ENCODE data around the gene WFIKKN1.

WFIKKN1 gene

GRCh38 chr16:625117-625976 is 5.4 kb upstream of the WFIKKN1 start:
- no peak for DNase-seq

- no peak for DNase-seq
Observed at GRCh38 chr16:625977-626765, 4.6 kb upstream of the WFIKKN1 start.

DNA sequence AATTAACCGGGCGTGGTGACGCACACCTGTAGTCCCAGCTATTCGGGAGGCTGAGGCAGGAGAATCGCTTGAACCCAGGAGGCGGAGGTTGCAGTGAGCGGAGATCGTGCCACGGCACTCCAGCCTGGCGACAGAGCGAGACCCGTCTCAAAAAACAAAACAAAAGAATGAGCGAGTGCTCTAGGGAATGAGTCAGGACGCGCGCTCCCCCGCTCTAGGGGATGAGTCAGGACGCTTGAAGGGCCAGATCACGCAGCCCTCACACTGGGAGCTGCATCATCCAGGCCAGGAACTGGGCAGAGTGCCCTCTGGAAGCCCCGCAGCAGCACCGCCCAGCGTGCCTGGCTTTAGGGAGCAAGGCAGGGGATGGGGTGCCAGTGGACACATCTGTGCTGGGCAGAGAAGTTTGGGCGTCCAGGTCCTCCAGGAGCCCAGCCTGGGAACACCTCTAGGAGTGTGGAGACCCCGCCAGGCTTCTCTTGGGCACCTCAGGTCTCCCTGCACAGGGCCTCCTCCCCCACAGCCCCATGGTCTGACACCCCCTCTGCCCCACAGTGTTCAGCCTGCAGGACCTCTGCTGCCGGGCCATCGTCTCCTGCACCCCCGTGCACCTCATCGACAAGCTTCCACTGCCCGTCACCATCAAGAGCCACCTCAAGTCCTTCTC is 3.9 kb upstream of the WFIKKN1 start:
- no peak for DNase-seq

DNA sequence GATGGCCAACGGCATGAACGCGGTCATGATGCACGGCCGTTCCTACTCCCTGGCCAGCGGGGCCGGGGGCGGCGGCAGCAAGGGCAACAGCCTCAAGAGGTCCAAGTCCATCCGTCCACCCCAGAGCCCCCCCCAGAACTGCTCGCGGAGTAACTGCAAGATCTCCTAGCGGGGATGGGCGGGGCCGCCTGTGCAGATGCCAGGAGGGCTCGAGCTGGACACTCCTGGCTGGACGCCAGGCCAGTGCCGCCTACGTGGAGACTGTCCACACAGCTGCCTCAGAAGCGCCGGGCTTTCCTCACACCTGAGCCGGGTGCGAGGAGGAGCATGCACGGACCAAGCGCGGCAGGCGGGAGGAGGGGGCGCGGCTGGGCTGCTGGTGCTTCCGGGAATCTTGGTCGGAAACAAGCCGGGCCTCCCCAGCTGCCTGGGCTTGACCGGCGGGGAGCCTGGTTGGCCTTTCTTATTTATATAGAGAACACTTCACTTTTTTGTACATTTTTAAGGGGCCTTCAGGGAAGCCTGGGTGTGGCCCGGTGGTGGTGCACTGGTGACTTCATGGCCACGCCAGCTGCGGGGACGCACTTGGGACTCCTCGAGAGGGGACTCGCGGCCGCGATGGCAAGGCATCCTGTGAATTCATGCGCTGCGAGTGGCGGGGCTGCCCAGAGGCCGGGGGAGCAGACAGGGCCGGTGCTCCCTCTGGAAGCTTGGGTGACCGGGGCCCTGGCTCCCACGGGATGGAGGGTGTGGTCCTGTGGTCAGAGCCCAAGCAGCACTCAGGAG is 3.1 kb upstream of the WFIKKN1 start:
- DNase-seq = no peak

- DNase-seq = no peak
Observed at GRCh38 chr16:628321-629061, 2.3 kb upstream of the WFIKKN1 start.

DNA sequence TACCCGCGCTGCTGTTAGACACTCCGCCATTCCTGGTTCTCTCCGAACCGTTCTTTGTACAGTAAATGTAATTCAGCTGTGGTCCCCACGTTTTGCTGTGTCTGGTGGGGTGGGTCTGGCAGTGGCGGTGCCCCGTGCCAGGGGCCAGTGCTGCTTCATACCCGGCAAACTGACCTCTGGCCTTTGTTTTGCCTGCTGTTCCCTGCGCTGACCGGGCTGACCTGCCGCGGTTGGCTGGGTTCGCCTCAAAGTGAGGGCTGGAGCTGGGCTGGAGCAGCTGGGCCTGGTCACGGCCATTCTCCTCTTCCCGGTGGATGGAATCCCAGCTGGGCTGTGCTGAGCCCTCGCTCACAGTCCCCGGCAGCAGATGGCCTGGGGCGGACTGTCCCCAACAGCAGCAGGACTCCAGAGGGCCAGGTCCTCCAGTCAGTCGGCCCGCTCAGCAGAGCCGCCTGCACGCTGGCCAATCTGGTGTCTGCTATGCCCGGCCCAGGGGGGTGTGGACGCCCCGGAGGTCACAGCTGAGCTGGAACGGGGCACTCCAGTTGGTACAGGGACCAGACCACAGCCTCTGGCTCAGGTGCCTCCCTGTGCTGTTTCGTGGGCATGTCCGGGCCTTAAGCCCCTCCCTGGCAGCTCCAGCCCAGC is 1.5 kb upstream of the WFIKKN1 start:
- no peak for DNase-seq

DNA sequence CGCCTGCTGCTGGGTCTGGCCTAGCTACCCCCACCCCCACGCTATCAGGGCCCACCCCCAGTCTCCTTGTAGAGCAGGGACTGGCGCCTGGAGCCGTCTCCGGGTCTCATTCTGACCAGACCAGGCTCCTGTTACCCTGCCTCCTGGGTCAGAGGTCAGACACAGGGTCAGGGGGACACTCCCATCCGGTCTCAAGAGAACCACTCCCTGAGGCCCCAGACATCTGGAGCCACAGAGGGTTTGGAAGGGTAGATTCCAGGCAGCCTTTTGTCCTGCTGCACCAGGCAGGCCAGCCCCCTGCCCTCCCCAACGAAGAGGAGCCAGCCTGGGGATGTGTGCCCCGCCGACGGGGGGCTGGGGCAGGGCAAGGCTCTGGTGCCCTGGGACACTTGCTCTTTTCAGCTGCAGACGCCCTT is 944 bp upstream of the WFIKKN1 start:
- DNase-seq = no peak

DNA sequence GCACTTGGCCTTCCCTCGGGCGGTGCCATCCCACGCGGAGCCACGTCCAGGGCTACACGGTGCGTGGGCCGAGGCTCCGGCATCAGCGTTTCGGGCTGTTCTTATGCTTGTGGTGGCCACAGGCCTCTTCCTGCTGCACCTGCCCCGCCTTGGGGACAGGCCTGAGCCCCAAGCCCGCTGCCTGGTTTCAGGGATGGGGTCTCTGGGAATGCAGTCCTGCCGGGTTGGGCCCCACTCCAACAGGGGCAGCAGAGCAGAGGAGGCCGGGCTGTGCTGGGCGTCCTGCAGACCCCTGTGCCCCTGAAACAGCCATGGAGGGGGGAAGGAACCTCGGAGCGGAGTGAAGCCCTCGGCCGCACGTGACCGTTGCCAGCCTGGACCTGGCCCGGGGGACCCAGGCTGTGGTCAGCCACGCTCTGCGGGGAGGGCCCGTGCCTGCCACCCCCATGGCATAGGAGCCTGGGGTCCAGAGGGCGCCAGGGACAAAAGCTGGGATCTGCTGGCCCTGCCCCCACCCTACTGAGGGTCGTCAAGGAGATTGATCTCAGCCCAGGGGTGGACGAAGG is 453 bp upstream of the WFIKKN1 start:
- no peak for DNase-seq

DNA sequence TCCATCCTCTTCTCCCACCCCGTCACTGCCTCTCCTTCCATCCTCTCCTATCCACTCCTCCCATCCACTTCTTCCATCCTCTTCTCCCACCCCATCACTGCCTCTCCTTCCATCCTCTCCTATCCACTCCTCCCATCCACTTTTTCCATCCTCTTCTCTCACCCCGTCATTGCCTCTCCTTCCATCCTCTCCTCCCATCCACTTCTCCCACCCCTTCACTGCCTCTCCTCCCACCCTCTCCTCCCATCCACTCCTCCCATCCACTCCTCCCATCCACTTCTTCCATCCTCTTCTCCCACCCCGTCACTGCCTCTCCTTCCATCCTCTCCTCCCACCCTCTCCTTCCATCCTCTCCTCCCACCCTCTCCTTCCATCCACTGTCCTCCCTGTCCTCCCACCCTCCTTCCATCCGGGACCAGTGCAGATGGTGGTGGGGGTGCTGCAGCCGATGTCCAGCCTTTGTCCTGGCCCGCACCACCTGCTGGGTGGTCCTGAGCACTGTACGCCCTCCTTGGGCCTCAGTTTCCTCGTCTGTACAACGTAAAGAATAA is 1.1 kb downstream of the WFIKKN1 start:
- no peak for DNase-seq

- DNase-seq = no peak
Observed at GRCh38 chr16:632486-633335, 1.9 kb downstream of the WFIKKN1 start.

DNA sequence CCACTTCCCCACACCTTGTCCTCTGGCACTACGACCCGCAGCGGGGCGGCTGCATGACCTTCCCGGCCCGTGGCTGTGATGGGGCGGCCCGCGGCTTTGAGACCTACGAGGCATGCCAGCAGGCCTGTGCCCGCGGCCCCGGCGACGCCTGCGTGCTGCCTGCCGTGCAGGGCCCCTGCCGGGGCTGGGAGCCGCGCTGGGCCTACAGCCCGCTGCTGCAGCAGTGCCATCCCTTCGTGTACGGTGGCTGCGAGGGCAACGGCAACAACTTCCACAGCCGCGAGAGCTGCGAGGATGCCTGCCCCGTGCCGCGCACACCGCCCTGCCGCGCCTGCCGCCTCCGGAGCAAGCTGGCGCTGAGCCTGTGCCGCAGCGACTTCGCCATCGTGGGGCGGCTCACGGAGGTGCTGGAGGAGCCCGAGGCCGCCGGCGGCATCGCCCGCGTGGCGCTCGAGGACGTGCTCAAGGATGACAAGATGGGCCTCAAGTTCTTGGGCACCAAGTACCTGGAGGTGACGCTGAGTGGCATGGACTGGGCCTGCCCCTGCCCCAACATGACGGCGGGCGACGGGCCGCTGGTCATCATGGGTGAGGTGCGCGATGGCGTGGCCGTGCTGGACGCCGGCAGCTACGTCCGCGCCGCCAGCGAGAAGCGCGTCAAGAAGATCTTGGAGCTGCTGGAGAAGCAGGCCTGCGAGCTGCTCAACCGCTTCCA is 2.7 kb downstream of the WFIKKN1 start:
- DNase-seq = no peak

GRCh38 chr16:634051-634670 is 3.4 kb downstream of the WFIKKN1 start:
- DNase-seq = no peak

DNA sequence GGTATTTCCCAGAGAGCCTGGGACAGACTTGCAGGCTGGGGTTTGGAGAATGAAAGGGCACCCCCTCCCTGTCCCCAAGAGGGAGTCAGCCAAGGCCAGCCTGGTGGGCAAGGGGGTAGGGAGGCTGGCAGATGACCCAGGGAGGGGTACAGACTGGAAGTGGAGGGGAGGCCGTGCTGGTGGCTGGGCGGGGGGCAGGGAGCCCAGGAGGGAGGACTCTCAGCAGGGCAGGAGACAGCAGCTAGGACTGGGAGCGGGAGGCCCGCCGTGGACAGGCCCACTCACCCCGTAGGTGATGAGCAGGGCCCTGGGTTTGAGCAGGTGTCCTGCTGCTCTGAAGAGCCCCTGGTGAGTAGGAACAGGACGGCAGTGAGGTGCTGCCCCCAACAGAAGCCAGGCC is 4.2 kb downstream of the WFIKKN1 start:
- DNase-seq = no peak

- DNase-seq = no peak
Observed at GRCh38 chr16:635573-636205, 4.9 kb downstream of the WFIKKN1 start.

DNA sequence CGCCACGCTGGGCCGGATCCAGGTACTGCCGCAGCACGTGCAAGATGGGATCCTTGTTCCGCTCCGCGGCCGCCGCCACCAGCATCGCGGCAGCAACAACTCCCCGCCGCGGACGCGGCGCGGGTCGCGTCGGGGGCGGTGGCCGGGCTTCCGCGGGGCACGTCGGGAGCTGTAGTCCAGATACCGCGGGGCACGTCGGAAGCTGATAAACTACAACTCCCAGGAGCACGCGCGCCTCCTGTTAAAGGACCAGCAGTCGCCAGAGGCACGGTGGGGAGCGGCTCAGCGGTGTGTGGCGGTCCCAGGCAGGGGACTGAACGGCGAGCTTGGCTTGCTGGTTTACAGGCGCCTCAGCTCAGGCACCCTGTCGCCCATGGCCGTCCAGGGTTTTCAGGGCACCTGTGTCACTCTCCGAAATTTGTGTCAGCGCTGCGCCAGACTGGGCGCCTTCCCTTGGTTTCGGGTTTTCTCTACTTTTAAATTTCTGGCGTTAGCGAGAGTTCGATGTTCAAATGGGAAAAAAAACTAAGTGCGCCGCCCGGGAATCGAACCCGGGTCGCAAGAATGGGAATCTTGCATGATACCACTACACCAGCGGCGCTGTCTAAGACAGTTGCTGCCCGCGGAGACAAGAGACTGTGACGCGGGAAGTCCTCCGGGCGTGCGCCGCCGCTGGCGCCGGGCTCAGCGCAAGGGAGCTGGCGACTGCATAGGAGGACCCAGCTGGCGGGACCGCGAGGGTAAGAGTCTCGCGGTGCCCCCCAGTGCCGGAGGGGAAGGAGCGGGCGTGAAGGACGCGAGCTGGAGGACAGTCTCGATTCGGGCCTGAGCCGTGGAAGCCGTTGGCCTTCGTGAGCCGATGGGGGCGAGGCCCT is 5.7 kb downstream of the WFIKKN1 start, which contains the start of gene METTL26:
METTL26 (minus strand) TSS at position 100 of the 875 bp plus-strand sequence; CDS start at position 85, 15 bp downstream.
- DNase-seq = peak; percentile 97

DNA sequence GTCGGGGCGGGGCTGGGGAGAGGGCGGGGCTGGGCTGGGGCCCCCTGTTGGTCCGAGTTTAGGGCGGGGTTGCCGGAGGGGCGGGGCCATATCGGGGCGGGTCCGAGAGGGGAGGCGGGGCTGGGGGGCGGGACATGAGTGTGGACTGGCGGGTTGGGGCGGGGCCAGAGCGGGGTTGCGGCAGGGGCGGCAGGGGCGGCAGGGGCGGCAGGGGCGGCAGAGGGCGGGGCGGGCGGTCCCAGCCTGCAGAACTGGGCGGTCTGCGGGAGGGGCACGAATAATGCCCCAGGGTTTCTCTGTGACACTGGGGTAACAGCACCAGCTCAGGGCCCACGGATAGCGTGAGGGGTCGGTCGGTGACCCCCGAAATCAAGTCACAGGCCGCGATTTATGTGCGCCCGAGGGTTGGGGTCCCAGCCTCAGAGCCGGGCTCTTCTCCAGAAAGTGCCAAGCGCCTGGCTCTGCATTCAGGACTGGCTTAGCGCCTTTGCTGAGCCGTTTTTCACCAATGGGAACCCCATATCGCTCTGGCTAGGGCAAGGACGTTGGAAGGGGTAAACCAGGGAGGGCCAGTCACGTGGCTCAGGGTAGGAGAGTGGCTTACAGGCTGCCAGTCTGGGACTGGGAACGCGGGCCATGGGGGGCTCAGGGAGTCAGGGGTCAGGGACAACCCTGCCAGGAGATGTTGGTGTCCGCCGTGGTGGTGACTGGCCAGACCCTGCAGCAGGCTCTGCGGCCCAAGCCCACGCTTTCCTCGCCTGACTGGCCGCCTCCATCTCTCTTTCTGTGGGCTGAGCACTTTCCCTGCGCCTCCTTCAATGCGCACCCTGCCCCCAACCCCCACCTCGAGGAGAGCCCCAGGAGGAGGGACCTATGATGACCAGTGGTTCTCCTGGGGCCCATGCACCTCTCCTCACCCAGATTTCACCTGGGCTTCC is 6.6 kb downstream of the WFIKKN1 start:
- DNase-seq = peak; percentile 62

Data from OCI-M1 (cell line).